Natural killer cell (primary cell): ENCODE results near the gene CHSY1. TPM values are rescaled to one million over a fixed set of nuclear protein-coding genes. Genes with fewer than 3 reads are reported as not detected.

ENCODE experiments used
- ATAC-seq, 3 donors: fragments of 150-1000 bp in 2 of 3; fragments of 200-7000 bp in 1 of 3; cut with Tn5 transposase; 1 replicate in 1 of 3; 2 replicates in 2 of 3; pipeline ENCODE4 v1.10.0; 2021; ENCODE audit warnings: mild to moderate bottlenecking in 2 of 3, moderate library complexity in 2 of 3
- DNase-seq, 2 donors: peaks; one replicate each; pipeline versions ENCODE4 v3.0.0 to v3.0.0-alpha.2; 2013 to 2021; ENCODE audit warnings: mixed read lengths in 1 of 2
- H3K27ac ChIP-seq: one replicate; pipeline ENCODE4 v1.5.1; 2013; ENCODE audit warnings: mild to moderate bottlenecking, low read length
- H3K27me3 ChIP-seq: one replicate; pipeline ENCODE4 v1.6.1; 2013; ENCODE audit warnings: low read length; ENCODE audit not compliant: control insufficient read depth, insufficient read depth
- H3K36me3 ChIP-seq: one replicate; pipeline ENCODE4 v1.6.1; 2013; ENCODE audit warnings: low read length; ENCODE audit not compliant: control insufficient read depth, insufficient read depth
- H3K4me1 ChIP-seq: one replicate; pipeline ENCODE4 v1.6.1; 2013; ENCODE audit warnings: low read length; ENCODE audit not compliant: control insufficient read depth, insufficient read depth
- H3K4me3 ChIP-seq: one replicate; pipeline ENCODE4 v1.5.1; 2013; ENCODE audit warnings: low read length
- H3K9me3 ChIP-seq: one replicate; pipeline ENCODE4 v1.6.1; 2013; ENCODE audit warnings: low read length; ENCODE audit not compliant: control insufficient read depth, insufficient read depth
- H3K27ac Mint-ChIP-seq, 2 donors: one replicate each; pipeline ENCODE4 v1.8.0; 2022; ENCODE audit warnings: mild to moderate bottlenecking in 2 of 2, mixed read lengths in 2 of 2, moderate library complexity in 1 of 2
- H3K27me3 Mint-ChIP-seq, 2 donors: one replicate each; pipeline ENCODE4 v1.8.0; 2022; ENCODE audit warnings: low read depth in 2 of 2, mixed read lengths in 2 of 2
- H3K36me3 Mint-ChIP-seq: one replicate; pipeline ENCODE4 v1.8.0; 2022; ENCODE audit warnings: mixed read lengths
- H3K4me1 Mint-ChIP-seq, 2 donors: one replicate each; pipeline ENCODE4 v1.8.0; 2022; ENCODE audit warnings: mixed read lengths in 2 of 2
- H3K4me3 Mint-ChIP-seq: one replicate; pipeline ENCODE4 v1.8.0; 2022; ENCODE audit warnings: mild to moderate bottlenecking, moderate library complexity, mixed read lengths
- H3K9me3 Mint-ChIP-seq, 2 donors: one replicate each; pipeline ENCODE4 v1.8.0; 2022; ENCODE audit warnings: mixed read lengths in 2 of 2
- WGBS: methylation state at CpG from one replicate; pipeline ENCODE4 v1.1.7; 2013; ENCODE audit warnings: missing lambda C conversion rate; ENCODE audit not compliant: insufficient coverage; 5-methylcytosine and 5-hydroxymethylcytosine counted together
- intact Hi-C: fragments of 100-400 bp; cut with micrococcal nuclease; formaldehyde crosslinking; loops from one replicate; pipeline ENCODE4 v1.14.2; 2022
- total RNA-seq, 4 donors: library from RNA; stranded (reverse); fragments of 120-200 nt in 1 of 4; gene quantifications; one replicate each; pipeline versions ENCODE4 v1.2.3 to v1.2.4, GENCODE V29; 2013 to 2022
- TF ChIP-seq, protein P1 (sequence below): fragments of 200-600 bp; IDR thresholded peaks from one replicate; pipeline ENCODE4 v1.8.0; 2022; ENCODE audit warnings: antibody characterized with exemption

Gene CHSY1
- total RNA-seq, 3 donors from 2014 or later (not counting 1 experiment from before 2014, with no cell fraction given): 21.1 to 32.5 (median 30.8) TPM

DNA sequence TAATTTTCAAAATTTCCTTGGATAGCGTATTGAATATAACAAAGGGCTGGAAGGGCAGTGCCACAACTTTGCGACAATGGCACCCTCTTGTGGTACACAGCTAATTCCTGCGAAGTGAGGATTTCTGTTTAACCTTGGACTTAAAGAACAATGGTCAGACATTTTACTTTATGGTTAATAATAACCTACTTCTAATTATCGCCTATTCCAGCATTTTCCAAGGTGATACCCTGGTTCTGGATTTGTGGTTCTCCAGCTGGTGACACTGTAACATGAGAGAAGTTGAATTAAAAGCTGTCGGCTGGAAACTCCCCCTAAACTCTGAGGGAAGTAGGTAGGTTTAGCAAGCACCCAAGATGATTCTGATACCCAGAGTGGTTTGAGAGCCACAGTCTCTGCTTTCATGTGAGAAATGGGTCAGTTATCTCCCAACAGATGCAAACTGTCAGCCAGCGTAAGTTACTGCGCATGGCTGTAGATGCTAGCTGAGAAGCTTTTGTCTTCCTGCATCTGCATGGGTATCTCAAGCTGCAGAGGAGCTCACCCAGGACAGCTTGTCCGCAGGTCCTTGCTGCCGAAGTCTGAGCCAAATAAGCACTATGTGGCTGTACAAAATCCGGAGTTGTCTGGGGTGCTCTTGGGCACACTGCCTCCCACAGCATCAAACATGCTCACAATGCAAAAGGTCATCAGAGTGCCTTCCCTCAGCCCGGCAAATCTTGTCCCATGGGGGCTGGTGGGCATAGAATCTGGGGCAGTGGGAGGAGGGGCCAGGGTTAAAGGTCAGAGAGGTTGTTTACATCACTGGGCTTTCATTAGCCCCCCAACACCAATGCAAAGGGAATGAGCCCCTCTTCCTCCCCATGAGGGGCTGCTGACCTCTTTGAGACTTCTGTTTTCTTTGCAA lies 6.6 kb upstream of the CHSY1 start:
- Mint-ChIP-seq H3K27ac (no peak overlapping the region), H3K4me1 (peaks cover 0 to 6% of the 10 kb centered on the region in 2 donors), H3K4me3 (no peak overlapping the region), H3K36me3 (no peaks in the 10 kb centered on the region), H3K9me3 (no peaks in the 10 kb centered on the region), H3K27me3 (peaks cover 5 to 18% of the 10 kb centered on the region in 2 donors)
- ATAC-seq: peak; percentile 78 to 86 (median 84)
- TF ChIP-seq, protein P1, sequence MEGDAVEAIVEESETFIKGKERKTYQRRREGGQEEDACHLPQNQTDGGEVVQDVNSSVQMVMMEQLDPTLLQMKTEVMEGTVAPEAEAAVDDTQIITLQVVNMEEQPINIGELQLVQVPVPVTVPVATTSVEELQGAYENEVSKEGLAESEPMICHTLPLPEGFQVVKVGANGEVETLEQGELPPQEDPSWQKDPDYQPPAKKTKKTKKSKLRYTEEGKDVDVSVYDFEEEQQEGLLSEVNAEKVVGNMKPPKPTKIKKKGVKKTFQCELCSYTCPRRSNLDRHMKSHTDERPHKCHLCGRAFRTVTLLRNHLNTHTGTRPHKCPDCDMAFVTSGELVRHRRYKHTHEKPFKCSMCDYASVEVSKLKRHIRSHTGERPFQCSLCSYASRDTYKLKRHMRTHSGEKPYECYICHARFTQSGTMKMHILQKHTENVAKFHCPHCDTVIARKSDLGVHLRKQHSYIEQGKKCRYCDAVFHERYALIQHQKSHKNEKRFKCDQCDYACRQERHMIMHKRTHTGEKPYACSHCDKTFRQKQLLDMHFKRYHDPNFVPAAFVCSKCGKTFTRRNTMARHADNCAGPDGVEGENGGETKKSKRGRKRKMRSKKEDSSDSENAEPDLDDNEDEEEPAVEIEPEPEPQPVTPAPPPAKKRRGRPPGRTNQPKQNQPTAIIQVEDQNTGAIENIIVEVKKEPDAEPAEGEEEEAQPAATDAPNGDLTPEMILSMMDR: peak; percentile 92
- WGBS: 47% methylated on average over 10 of the region's 11 CpGs
- H3K27me3 ChIP-seq: no peaks in the 10 kb centered on the region
- no peaks in the 10 kb centered on the region for H3K9me3 ChIP-seq
- no peak overlapping the region for H3K4me3 ChIP-seq
- intact Hi-C loops: loop anchor here (1.0 to 2.0 kb wide), 2 partner anchors 170 to 244 kb away; no protein-coding TSS in a partner anchor
- no peak overlapping the region for H3K27ac ChIP-seq
- peaks cover 2% of the 10 kb centered on the region for H3K4me1 ChIP-seq
- no peaks in the 10 kb centered on the region for H3K36me3 ChIP-seq
- peak; percentile 38 to 84 for DNase-seq

DNA sequence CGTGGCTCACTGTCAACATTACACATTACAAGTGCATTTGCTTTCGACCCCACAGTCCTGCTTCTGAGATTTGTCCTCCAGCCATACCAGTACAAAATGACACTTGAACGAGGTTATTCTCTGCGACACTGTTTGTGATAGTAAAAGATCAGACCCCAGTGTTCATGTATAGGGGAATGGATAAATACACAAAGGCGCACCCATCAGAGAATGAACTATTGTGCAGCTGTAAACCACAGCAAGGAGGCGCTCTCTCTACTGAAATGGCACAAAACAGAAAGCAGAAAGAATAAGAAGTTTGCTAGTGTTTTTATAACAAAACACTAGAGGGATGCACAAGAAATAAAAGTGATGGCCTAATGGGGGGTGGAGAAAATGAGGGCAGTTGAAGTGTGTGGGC lies 4.9 kb upstream of the CHSY1 start:
- H3K4me3 ChIP-seq: no peak overlapping the region
- H3K9me3 Mint-ChIP-seq: no peaks in the 10 kb centered on the region
- TF ChIP-seq, protein P1: no peak
- WGBS: 95% methylated on average over 6 of the region's 6 CpGs
- H3K9me3 ChIP-seq: no peaks in the 10 kb centered on the region
- no peaks in the 10 kb centered on the region for H3K36me3 Mint-ChIP-seq
- peaks cover 7 to 14% of the 10 kb centered on the region in 2 donors for H3K4me1 Mint-ChIP-seq
- peaks cover 5% of the 10 kb centered on the region for H3K4me1 ChIP-seq
- ATAC-seq: no peak
- no peak overlapping the region for H3K27ac Mint-ChIP-seq
- no peaks in the 10 kb centered on the region for H3K36me3 ChIP-seq
- DNase-seq: peak in 1 of 2 donors; percentile 35
- peaks cover 5 to 18% of the 10 kb centered on the region in 2 donors for H3K27me3 Mint-ChIP-seq
- H3K27me3 ChIP-seq: no peaks in the 10 kb centered on the region
- intact Hi-C loops: no loop called here
- no peak overlapping the region for H3K27ac ChIP-seq
- H3K4me3 Mint-ChIP-seq: no peak overlapping the region

DNA sequence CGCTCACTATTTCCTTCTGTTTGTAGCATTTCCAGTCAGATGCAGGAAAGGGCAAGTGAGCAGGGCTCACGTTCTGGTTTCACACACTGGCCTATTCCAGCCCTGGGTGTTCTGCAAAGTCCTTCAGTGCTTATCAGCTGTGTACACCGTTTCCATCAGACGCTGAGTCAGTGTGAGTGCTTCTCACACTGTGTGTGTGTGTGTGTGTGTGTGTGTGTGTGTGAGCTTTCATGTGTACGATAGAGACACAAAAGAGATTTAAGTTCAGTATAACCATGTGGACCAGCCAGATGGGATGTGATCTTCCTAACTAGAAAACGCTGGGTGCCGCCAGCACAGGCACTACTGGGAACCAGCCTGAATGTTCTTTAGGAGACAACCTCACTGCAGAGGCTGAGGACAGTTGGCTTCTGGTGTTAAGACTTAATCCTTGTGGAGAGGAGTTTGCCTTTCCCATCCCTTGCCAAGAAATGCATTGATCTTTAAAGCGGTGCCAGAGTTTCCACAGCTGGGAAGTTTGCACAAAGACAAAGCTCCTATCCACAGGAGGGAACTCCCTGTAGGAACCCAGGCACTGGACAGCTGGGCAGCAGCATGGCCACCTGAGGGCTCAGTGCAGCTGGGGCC lies 3.9 kb upstream of the CHSY1 start:
- DNase-seq (no peak), ATAC-seq (no peak)
- Histone ChIP-seq H3K9me3 (no peaks in the 10 kb centered on the region), H3K27ac (no peak overlapping the region), H3K36me3 (no peaks in the 10 kb centered on the region), H3K4me3 (no peak overlapping the region), H3K27me3 (no peaks in the 10 kb centered on the region), H3K4me1 (peaks cover 7% of the 10 kb centered on the region)
- peaks cover 9 to 15% of the 10 kb centered on the region in 2 donors for H3K4me1 Mint-ChIP-seq
- no peaks in the 10 kb centered on the region for H3K9me3 Mint-ChIP-seq
- intact Hi-C loops: no loop called here
- H3K36me3 Mint-ChIP-seq: no peaks in the 10 kb centered on the region
- TF ChIP-seq, protein P1: no peak
- H3K27me3 Mint-ChIP-seq: peaks cover 5 to 18% of the 10 kb centered on the region in 2 donors
- 39% methylated on average over 8 of the region's 8 CpGs for WGBS
- no peak overlapping the region for H3K4me3 Mint-ChIP-seq
- H3K27ac Mint-ChIP-seq: no peak overlapping the region
